Loucy (cell line): ENCODE measurements around the gene SHMT2.

ENCODE experiments used
- CTCF ChIP-seq: fragments of 200-600 bp; sonication (generic); conservative IDR thresholded peaks from 2 replicates; pipeline ENCODE4 v1.5.1; 2014; ENCODE audit warnings: mild to moderate bottlenecking, antibody characterized with exemption, low read length
- EZH2phosphoT487 ChIP-seq: fragments of 200-600 bp; IDR thresholded peaks from 2 replicates; pipeline ENCODE4 v1.6.1; 2018; ENCODE audit warnings: antibody characterized with exemption, mild to moderate bottlenecking, moderate library complexity, borderline replicate concordance

- TF ChIP-seq CTCF (no peak), EZH2phosphoT487 (no peak)
Measured at GRCh38 chr12:57254506-57255280, 25.2 kb downstream of the SHMT2 start.
